Mucosa of descending colon (tissue), 3 donors: ENCODE results near the gene TIMP2. TPM values are rescaled to one million over a fixed set of nuclear protein-coding genes. Genes with fewer than 3 reads are reported as not detected.
A peak's percentile ranks its signal among the peaks of the same experiment; 100 is the strongest.

Experiments
- ATAC-seq: fragments of 200-7000 bp; cut with Tn5 transposase; one replicate; pipeline ENCODE4 v1.9.1; 2020; ENCODE audit warnings: mild to moderate bottlenecking, moderate library complexity
- DNase-seq, 3 donors: peaks; one replicate each; pipeline ENCODE4 v3.0.0-alpha.2; 2020
- H3K36me3 ChIP-seq: fragments of 200-600 bp; one replicate; pipeline ENCODE4 v1.8.0; 2021; ENCODE audit warnings: low read depth, mild to moderate bottlenecking
- H3K4me1 ChIP-seq: fragments of 200-600 bp; one replicate; pipeline ENCODE4 v1.8.0; 2021; ENCODE audit warnings: low read depth, mild to moderate bottlenecking
- H3K4me3 ChIP-seq: fragments of 200-600 bp; one replicate; pipeline ENCODE4 v1.8.0; 2021; ENCODE audit warnings: mild to moderate bottlenecking
- H3K9me3 ChIP-seq: fragments of 200-600 bp; one replicate; pipeline ENCODE4 v1.8.0; 2021; ENCODE audit warnings: mild to moderate bottlenecking
- CTCF ChIP-seq: fragments of 200-600 bp; IDR thresholded peaks from one replicate; pipeline ENCODE4 v1.8.0; 2022; ENCODE audit warnings: antibody characterized with exemption, mild to moderate bottlenecking
- intact Hi-C, 2 donors: fragments of 100-400 bp; cut with DNase I in 1 of 2; cut with micrococcal nuclease in 1 of 2; formaldehyde crosslinking; loops; one replicate each; pipeline versions ENCODE4 v1.11.0 to v1.11.1; 2022; cut with DNase I, micrococcal nuclease
- total RNA-seq, 3 donors: library from RNA; stranded (reverse); fragmentation: NEBNext Ultra II Directional in 2 of 3; extraction: Animal tissue kit (Norgen Biotek cat#: 25700) in 2 of 3; gene quantifications; one replicate each; pipeline versions ENCODE4 v1.2.1 to v1.2.4, GENCODE V29; 2021 to 2023
- donor health status: DM: no; HTN: no; CAD: no; lungs with moderate emphysema.
- donor health status: DM: no; HTN: no; CAD: no.
- donor health status: DM: no; HTN: yes; CAD: no.

Gene TIMP2
- total RNA-seq, 3 donors from 2014 or later, result 44.9 to 268 (median 91.3) TPM

GRCh38 chr17:78857266-78857665 is 67.9 kb downstream of the TIMP2 start:
- intact Hi-C loops, result no loop called here

GRCh38 chr17:78855561-78856165 is 69.5 kb downstream of the TIMP2 start:
- intact Hi-C loops, result no loop called here
- TF ChIP-seq CTCF, result no peak
- Histone ChIP-seq H3K4me3 (no peak overlapping the region), H3K4me1 (no peaks in the 10 kb centered on the region), H3K36me3 (no peaks in the 10 kb centered on the region), H3K9me3 (no peaks in the 10 kb centered on the region)
- ATAC-seq (no peak), DNase-seq (no peak)

More at GRCh38 chr17:78857266-78857665, 67.9 kb downstream of the TIMP2 start:
- ATAC-seq, result no peak
- no peak for DNase-seq
- no peaks in the 10 kb centered on the region for H3K4me1 ChIP-seq
- H3K9me3 ChIP-seq, result no peaks in the 10 kb centered on the region
- TF ChIP-seq CTCF, result no peak
- H3K36me3 ChIP-seq, result no peaks in the 10 kb centered on the region
- no peak overlapping the region for H3K4me3 ChIP-seq

- H3K9me3 ChIP-seq, result no peaks in the 10 kb centered on the region
- no peak for TF ChIP-seq CTCF
- no peaks in the 10 kb centered on the region for H3K36me3 ChIP-seq
- ATAC-seq (no peak), DNase-seq (no peak)
- H3K4me3 ChIP-seq, result no peak overlapping the region
- H3K4me1 ChIP-seq, result no peaks in the 10 kb centered on the region
- intact Hi-C loops, result no loop called here
Measured at GRCh38 chr17:78854508-78854907, 70.7 kb downstream of the TIMP2 start.

GRCh38 chr17:78853926-78854394 is 71.2 kb downstream of the TIMP2 start:
- H3K36me3 ChIP-seq, result no peaks in the 10 kb centered on the region
- intact Hi-C loops, result no loop called here
- no peaks in the 10 kb centered on the region for H3K9me3 ChIP-seq
- H3K4me1 ChIP-seq, result no peaks in the 10 kb centered on the region
- TF ChIP-seq CTCF, result no peak
- ATAC-seq (peak; percentile 88), DNase-seq (peak; percentile 73 to 85 (median 75))
- H3K4me3 ChIP-seq, result no peak overlapping the region

GRCh38 chr17:78852709-78853121 is 72.5 kb downstream of the TIMP2 start:
- no peaks in the 10 kb centered on the region for H3K9me3 ChIP-seq
- ATAC-seq, result no peak
- H3K36me3 ChIP-seq, result no peaks in the 10 kb centered on the region
- intact Hi-C loops, result no loop called here
- no peak overlapping the region for H3K4me3 ChIP-seq
- no peaks in the 10 kb centered on the region for H3K4me1 ChIP-seq
- DNase-seq, result no peak
- no peak for TF ChIP-seq CTCF
